ENCODE data around the gene NRROS. TPM values are rescaled to one million over a fixed set of nuclear protein-coding genes. Genes with fewer than 3 reads are reported as not detected.

Gene NRROS
- polyA plus RNA-seq, 1 of the 3 experiments (the other 2 are of a cell fraction): 0.25 TPM

GRCh38 chr3:196660381-196661166 is 21.1 kb downstream of the NRROS start:
- no peaks in the 10 kb centered on the region for H3K27me3 ChIP-seq (ENCODE audit: insufficient read depth)
- H3K9me2 ChIP-seq: no peaks in the 10 kb centered on the region
- H3F3A ChIP-seq (replicated peaks; ENCODE audit: insufficient read depth): peaks cover 5% of the 10 kb centered on the region
- DNase-seq: no peak
- no peaks in the 10 kb centered on the region for H3K9me3 ChIP-seq
- H2AFZ ChIP-seq (ENCODE audit: low read depth): no peak overlapping the region
- H3K36me3 ChIP-seq (replicated peaks in 1 of 2; ENCODE audit: control insufficient read depth in 1 of 2, insufficient read depth in 2 of 2, low read length in 1 of 2): no peaks in the 10 kb centered on the region
- H3K9ac ChIP-seq: no peak overlapping the region
- no peaks in the 10 kb centered on the region for H4K20me1 ChIP-seq (ENCODE audit: insufficient read depth)
- ChIA-PET CTCF (interaction anchor here (1.0 to 1.7 kb wide), 2 partner anchors 24 to 51 kb away, joined by 4 read pairs; no protein-coding TSS in a partner anchor), POLR2A (no interaction called here)
- peaks cover 4 to 5% of the 10 kb centered on the region in 2 experiments; a peak in 2 of 4 replicates for H3K4me1 ChIP-seq (ENCODE audit: control insufficient read depth in 1 of 2, insufficient read depth in 2 of 2, low read depth in 1 of 2, low read length in 1 of 2)
- no peak for TF ChIP-seq SIN3A (IDR thresholded peaks at IDR 0.05; ENCODE audit: borderline replicate concordance, low read depth, low read length)
- no peak for TF ChIP-seq NRF1 (IDR thresholded peaks at IDR 0.05; ENCODE audit: low read depth, low read length)
- no peak for TF ChIP-seq MEF2A (IDR thresholded peaks at IDR 0.05; ENCODE audit: borderline replicate concordance, low read depth)
- no peak for TF ChIP-seq GATA2 (CRISPR knock-in tag; IDR thresholded peaks at IDR 0.05)
- TF ChIP-seq NFIC (IDR thresholded peaks at IDR 0.05; ENCODE audit: borderline replicate concordance): no peak
- TF ChIP-seq USF2 (IDR thresholded peaks at IDR 0.05; ENCODE audit: borderline replicate concordance, low read depth, low read length): no peak
- TF ChIP-seq ZBTB33 (IDR thresholded peaks at IDR 0.05; ENCODE audit: borderline replicate concordance, low read depth): no peak
- TF ChIP-seq ELF1 (IDR thresholded peaks at IDR 0.05): no peak
- TF ChIP-seq FOXM1 (IDR thresholded peaks at IDR 0.05; ENCODE audit: low read depth): no peak
- TF ChIP-seq POLR2AphosphoS5 (IDR thresholded peaks at IDR 0.05; ENCODE audit: low read depth, low read length): no peak
- TF ChIP-seq RAD21 (IDR thresholded peaks at IDR 0.05; ENCODE audit: low read length): no peak
- TF ChIP-seq USF1 (IDR thresholded peaks at IDR 0.05; ENCODE audit: borderline replicate concordance, low read depth): no peak
- no peak for TF ChIP-seq REST (IDR thresholded peaks at IDR 0.05; ENCODE audit: low read depth, low read length)
- TF ChIP-seq RCOR1 (IDR thresholded peaks at IDR 0.05; ENCODE audit: low read length): no peak
- TF ChIP-seq, protein P1, sequence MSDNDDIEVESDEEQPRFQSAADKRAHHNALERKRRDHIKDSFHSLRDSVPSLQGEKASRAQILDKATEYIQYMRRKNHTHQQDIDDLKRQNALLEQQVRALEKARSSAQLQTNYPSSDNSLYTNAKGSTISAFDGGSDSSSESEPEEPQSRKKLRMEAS (IDR thresholded peaks at IDR 0.05; ENCODE audit: low read depth): no peak
- no peak for TF ChIP-seq RXRA (IDR thresholded peaks at IDR 0.05; ENCODE audit: borderline replicate concordance, low read depth)
- TF ChIP-seq, protein P2, sequence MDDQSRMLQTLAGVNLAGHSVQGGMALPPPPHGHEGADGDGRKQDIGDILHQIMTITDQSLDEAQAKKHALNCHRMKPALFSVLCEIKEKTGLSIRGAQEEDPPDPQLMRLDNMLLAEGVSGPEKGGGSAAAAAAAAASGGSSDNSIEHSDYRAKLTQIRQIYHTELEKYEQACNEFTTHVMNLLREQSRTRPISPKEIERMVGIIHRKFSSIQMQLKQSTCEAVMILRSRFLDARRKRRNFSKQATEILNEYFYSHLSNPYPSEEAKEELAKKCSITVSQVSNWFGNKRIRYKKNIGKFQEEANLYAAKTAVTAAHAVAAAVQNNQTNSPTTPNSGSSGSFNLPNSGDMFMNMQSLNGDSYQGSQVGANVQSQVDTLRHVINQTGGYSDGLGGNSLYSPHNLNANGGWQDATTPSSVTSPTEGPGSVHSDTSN (IDR thresholded peaks at IDR 0.05): no peak
- no peak for TF ChIP-seq MXI1 (IDR thresholded peaks at IDR 0.05; ENCODE audit: low read depth, low read length)
- TF ChIP-seq, protein P3, sequence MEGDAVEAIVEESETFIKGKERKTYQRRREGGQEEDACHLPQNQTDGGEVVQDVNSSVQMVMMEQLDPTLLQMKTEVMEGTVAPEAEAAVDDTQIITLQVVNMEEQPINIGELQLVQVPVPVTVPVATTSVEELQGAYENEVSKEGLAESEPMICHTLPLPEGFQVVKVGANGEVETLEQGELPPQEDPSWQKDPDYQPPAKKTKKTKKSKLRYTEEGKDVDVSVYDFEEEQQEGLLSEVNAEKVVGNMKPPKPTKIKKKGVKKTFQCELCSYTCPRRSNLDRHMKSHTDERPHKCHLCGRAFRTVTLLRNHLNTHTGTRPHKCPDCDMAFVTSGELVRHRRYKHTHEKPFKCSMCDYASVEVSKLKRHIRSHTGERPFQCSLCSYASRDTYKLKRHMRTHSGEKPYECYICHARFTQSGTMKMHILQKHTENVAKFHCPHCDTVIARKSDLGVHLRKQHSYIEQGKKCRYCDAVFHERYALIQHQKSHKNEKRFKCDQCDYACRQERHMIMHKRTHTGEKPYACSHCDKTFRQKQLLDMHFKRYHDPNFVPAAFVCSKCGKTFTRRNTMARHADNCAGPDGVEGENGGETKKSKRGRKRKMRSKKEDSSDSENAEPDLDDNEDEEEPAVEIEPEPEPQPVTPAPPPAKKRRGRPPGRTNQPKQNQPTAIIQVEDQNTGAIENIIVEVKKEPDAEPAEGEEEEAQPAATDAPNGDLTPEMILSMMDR (IDR thresholded peaks at IDR 0.05): no peak
- TF ChIP-seq GABPA (IDR thresholded peaks at IDR 0.05; ENCODE audit: low read depth): no peak
- H3K4me3 ChIP-seq (ENCODE audit: low read depth in 2 of 2, low read length in 1 of 2): no peak overlapping the region
- WGBS (ENCODE audit: low lambda C conversion rate): 80% methylated on average over 12 of the region's 32 CpGs
- no peaks in the 10 kb centered on the region for H3K79me2 ChIP-seq (ENCODE audit: insufficient read depth)
- no peak overlapping the region for H3K27ac ChIP-seq (ENCODE audit: low read depth in 2 of 2, low read length in 1 of 2)
- no peak overlapping the region for H3K4me2 ChIP-seq
